H1 (cell line): ENCODE results near the gene MYOT. TPM values are rescaled to one million over a fixed set of nuclear protein-coding genes. Genes with fewer than 3 reads are reported as not detected.

Experiments used
- CTCF ChIA-PET: fragments of 300-600 bp; sonication (Branson Sonifier 250); formaldehyde crosslinking; loops from one replicate; lab custom pipeline; 2021; ENCODE audit not compliant: partially characterized antibody; lab: Charles Lee
- POLR2A ChIA-PET: fragments of 300-600 bp; sonication (Branson Sonifier 250); formaldehyde crosslinking; loops from one replicate; lab custom pipeline; 2021; ENCODE audit warnings: inconsistent platforms; ENCODE audit not compliant: partially characterized antibody; lab: Charles Lee
- DNase-seq, 2 experiments: peaks; one replicate each; pipeline versions ENCODE4 v3.0.0 to v3.0.0-alpha.2; 2010 to 2022; ENCODE audit warnings: low spot score in 2 of 2, low read depth in 1 of 2, mixed read lengths in 1 of 2
- FAIRE-seq: peaks from 2 replicates; lab custom pipeline; 2011; peaks lifted over from hg19 to GRCh38; lab: Jason Lieb, UNC
- H2AFZ ChIP-seq: 2 replicates; pipeline ENCODE4 v1.8.1; 2012; ENCODE audit warnings: low read length, inconsistent platforms
- H2AK5ac ChIP-seq: 2 replicates; pipeline ENCODE4 v1.6.1; 2013; ENCODE audit warnings: low read depth, low read length
- H2BK120ac ChIP-seq: replicated peaks from 2 replicates; pipeline ENCODE3; 2013; ENCODE audit warnings: low read depth, low read length, inconsistent platforms
- H2BK12ac ChIP-seq: 2 replicates; pipeline ENCODE4 v1.6.1; 2013; ENCODE audit warnings: low read depth, low read length
- H2BK15ac ChIP-seq: 2 replicates; pipeline ENCODE4 v1.6.1; 2013; ENCODE audit warnings: low read length
- H2BK20ac ChIP-seq: 2 replicates; pipeline ENCODE4 v1.6.1; 2013; ENCODE audit warnings: low read length
- H2BK5ac ChIP-seq: 2 replicates; pipeline ENCODE4 v1.6.1; 2013; ENCODE audit warnings: low read depth, low read length
- H3K14ac ChIP-seq: 2 replicates; pipeline ENCODE4 v1.6.1; 2013; ENCODE audit warnings: inconsistent platforms; ENCODE audit not compliant: insufficient read length
- H3K18ac ChIP-seq: 2 replicates; pipeline ENCODE4 v1.6.1; 2013; ENCODE audit warnings: low read length; ENCODE audit errors: extremely low read depth
- H3K23ac ChIP-seq: 2 replicates; pipeline ENCODE4 v1.6.1; 2013; ENCODE audit warnings: inconsistent platforms; ENCODE audit not compliant: insufficient read length
- H3K23me2 ChIP-seq: 2 replicates; pipeline ENCODE4 v1.6.1; 2013; ENCODE audit warnings: low read depth, low read length
- H3K27ac ChIP-seq: 2 replicates; pipeline ENCODE4 v1.6.1; 2011; ENCODE audit warnings: low read depth, low read length, inconsistent platforms
- H3K27me3 ChIP-seq, 4 experiments: replicated peaks in 1 of 4; 1 replicate in 1 of 4; 2 replicates in 3 of 4; pipeline versions ENCODE4 v1.6.1 to v1.8.1; 2011 to 2013; ENCODE audit warnings: low read length in 3 of 4, mild to moderate bottlenecking in 3 of 4, inconsistent platforms in 2 of 4, mixed read lengths in 2 of 4, moderate library complexity in 1 of 4; ENCODE audit not compliant: control insufficient read depth in 3 of 4, insufficient read depth in 3 of 4; ENCODE audit errors: extremely low read depth in 1 of 4
- H3K36me3 ChIP-seq, 4 experiments: 2 replicates each; pipeline versions ENCODE4 v1.6.1 to v1.8.1; 2011 to 2013; ENCODE audit warnings: mild to moderate bottlenecking in 4 of 4, low read length in 3 of 4, moderate library complexity in 2 of 4, control low read depth in 1 of 4, inconsistent platforms in 1 of 4; ENCODE audit not compliant: insufficient read depth in 4 of 4, control insufficient read depth in 2 of 4
- H3K4ac ChIP-seq: replicated peaks from 2 replicates; pipeline ENCODE3; 2013; ENCODE audit warnings: low read length, low read depth, mixed read lengths, inconsistent platforms; ENCODE audit not compliant: insufficient read length
- H3K4me1 ChIP-seq, 4 experiments: replicated peaks in 1 of 4; 1 replicate in 1 of 4; 2 replicates in 3 of 4; pipeline versions ENCODE4 v1.6.1 to v1.8.1; 2011 to 2013; ENCODE audit warnings: low read length in 3 of 4, inconsistent platforms in 2 of 4, mixed read lengths in 1 of 4; ENCODE audit not compliant: insufficient read depth in 4 of 4, control insufficient read depth in 3 of 4
- H3K4me2 ChIP-seq, 2 experiments: 2 replicates each; pipeline versions ENCODE4 v1.6.1 to v1.8.1; 2011 to 2013; ENCODE audit warnings: low read depth in 2 of 2, low read length in 2 of 2, control low read depth in 1 of 2, inconsistent platforms in 1 of 2, mild to moderate bottlenecking in 1 of 2; ENCODE audit not compliant: insufficient read depth in 1 of 2
- H3K4me3 ChIP-seq, 4 experiments: fragments of 200-600, 300-600 bp in 1 of 4; sonication (generic), shearing (Covaris generic), sonication (Bioruptor Twin) in 1 of 4; 2 replicates each; pipeline versions ENCODE4 v1.5.1 to v1.8.1; 2011 to 2016; ENCODE audit warnings: low read length in 4 of 4, low read depth in 3 of 4, control low read depth in 2 of 4, inconsistent platforms in 2 of 4, mild to moderate bottlenecking in 2 of 4, mixed read lengths in 1 of 4, moderate library complexity in 1 of 4; ENCODE audit not compliant: insufficient read depth in 2 of 4; ENCODE audit errors: extremely low read depth in 1 of 4
- H3K56ac ChIP-seq: replicated peaks from 2 replicates; pipeline ENCODE3; 2013; ENCODE audit warnings: low read depth, mild to moderate bottlenecking, mixed read lengths, low read length, inconsistent platforms; ENCODE audit not compliant: insufficient read length
- H3K79me1 ChIP-seq: 2 replicates; pipeline ENCODE4 v1.6.1; 2013; ENCODE audit warnings: low read depth, low read length, control low read depth
- H3K79me2 ChIP-seq, 2 experiments: 2 replicates each; pipeline versions ENCODE4 v1.6.1 to v1.8.1; 2012 to 2013; ENCODE audit warnings: low read length in 2 of 2, mild to moderate bottlenecking in 2 of 2, inconsistent platforms in 1 of 2; ENCODE audit not compliant: insufficient read depth in 2 of 2, control insufficient read depth in 1 of 2
- H3K9ac ChIP-seq, 4 experiments: replicated peaks in 1 of 4; 1 replicate in 1 of 4; 2 replicates in 3 of 4; pipeline versions ENCODE4 v1.6.1 to v1.8.1; 2011 to 2013; ENCODE audit warnings: low read depth in 3 of 4, low read length in 3 of 4, control low read depth in 2 of 4, mild to moderate bottlenecking in 2 of 4, moderate library complexity in 2 of 4, inconsistent platforms in 1 of 4; ENCODE audit errors: extremely low read depth in 1 of 4
- H3K9me3 ChIP-seq, 2 experiments: 2 replicates each; pipeline versions ENCODE4 v1.6.1 to v1.8.1; 2012 to 2013; ENCODE audit warnings: mild to moderate bottlenecking in 2 of 2, moderate library complexity in 2 of 2, control low read depth in 1 of 2, inconsistent platforms in 1 of 2, low read depth in 1 of 2, low read length in 1 of 2, mixed read lengths in 1 of 2; ENCODE audit not compliant: insufficient read depth in 2 of 2
- H4K20me1 ChIP-seq, 2 experiments: replicated peaks in 1 of 2; 2 replicates each; pipeline versions ENCODE3 to v1.8.1; 2011 to 2013; ENCODE audit warnings: inconsistent platforms in 2 of 2, low read length in 2 of 2, mild to moderate bottlenecking in 1 of 2; ENCODE audit not compliant: insufficient read depth in 2 of 2, control insufficient read depth in 1 of 2
- H4K5ac ChIP-seq: 2 replicates; pipeline ENCODE4 v1.6.1; 2013; ENCODE audit warnings: low read length, low read depth, mixed read lengths, inconsistent platforms; ENCODE audit not compliant: insufficient read length
- H4K8ac ChIP-seq: 2 replicates; pipeline ENCODE4 v1.8.0; 2013; ENCODE audit warnings: mild to moderate bottlenecking, moderate library complexity, low read length, inconsistent platforms; ENCODE audit not compliant: insufficient read depth; ENCODE audit errors: extremely low read depth
- H4K91ac ChIP-seq: replicated peaks from 2 replicates; pipeline ENCODE3; 2013; ENCODE audit warnings: low read length, mixed read lengths, inconsistent platforms; ENCODE audit not compliant: insufficient read length
- TCF12 ChIP-seq: IDR thresholded peaks from 2 replicates; pipeline ENCODE4 v1.6.1; 2011; ENCODE audit warnings: low read depth, mild to moderate bottlenecking, low read length
- WGBS, 2 experiments: shearing (Covaris generic) in 1 of 2; methylation state at CpG; one replicate each; pipeline versions ENCODE4 v1.1.6 to v1.1.7; 2013 to 2015; ENCODE audit warnings: low lambda C conversion rate in 2 of 2, mixed read lengths in 2 of 2, inconsistent platforms in 1 of 2, low coverage in 1 of 2, missing lambda C conversion rate in 1 of 2; ENCODE audit not compliant: insufficient replicate concordance in 2 of 2, insufficient coverage in 1 of 2, insufficient read length in 1 of 2; ENCODE audit errors: extremely low coverage in 1 of 2, missing lambda C conversion rate in 1 of 2; 5-methylcytosine and 5-hydroxymethylcytosine counted together
- polyA plus RNA-seq, 7 experiments: library from polyadenylated mRNA; depleted of rRNA in 3 of 7; stranded (reverse) in 5 of 7; unstranded in 2 of 7; fragments of >200 nt in 5 of 7; fragments of 200-250 nt in 2 of 7; gene quantifications; 1 replicate in 5 of 7; 2 replicates in 1 of 7; 4 replicates in 1 of 7; pipeline versions ENCODE4 v1.2.1 to v1.2.3, GENCODE V29; 2011 to 2013; ENCODE audit warnings: missing spikeins in 2 of 7, mixed read lengths in 2 of 7
- total RNA-seq: library from RNA; stranded (reverse); fragmentation: NEBNext Ultra II Directional; extraction: Animal tissue kit (Norgen Biotek cat#: 25700); gene quantifications from 2 replicates; pipeline ENCODE4 v1.2.1, GENCODE V29; 2021

The MYOT gene
- total and polyA plus RNA-seq, 2 of the 8 experiments (the other 6 are each of a cell fraction or from before 2014, with no cell fraction given), result not detected

GRCh38 chr5:137831526-137831925 is 36.1 kb upstream of the MYOT start:
- H3K4me3 ChIP-seq, result no peak overlapping the region
- H2AK5ac ChIP-seq, result no peak overlapping the region
- H3K18ac ChIP-seq, result no peak overlapping the region
- no peaks in the 10 kb centered on the region for H3K79me2 ChIP-seq
- H3K9me3 ChIP-seq, result no peaks in the 10 kb centered on the region
- CTCF ChIA-PET, result no interaction called here
- H4K91ac ChIP-seq, result no peak overlapping the region
- peaks cover 0 to 10% (median 6%) of the 10 kb centered on the region in 4 experiments; a peak in 3 of 7 replicates for H3K4me1 ChIP-seq
- no peak overlapping the region for H4K5ac ChIP-seq
- no peak overlapping the region for H2BK5ac ChIP-seq
- no peak for TF ChIP-seq TCF12
- H2AFZ ChIP-seq, result no peak overlapping the region
- no peak overlapping the region for H2BK15ac ChIP-seq
- H4K20me1 ChIP-seq, result no peaks in the 10 kb centered on the region
- DNase-seq, result no peak
- no peak overlapping the region for H2BK20ac ChIP-seq
- H2BK12ac ChIP-seq, result no peak overlapping the region
- no peak for FAIRE-seq
- H4K8ac ChIP-seq, result no peak overlapping the region
- POLR2A ChIA-PET, result no interaction called here
- no peaks in the 10 kb centered on the region for H3K79me1 ChIP-seq
- no peaks in the 10 kb centered on the region for H3K27me3 ChIP-seq
- no peak overlapping the region for H3K56ac ChIP-seq
- no peak overlapping the region for H3K14ac ChIP-seq
- no peak overlapping the region for H3K4me2 ChIP-seq
- H3K36me3 ChIP-seq, result no peaks in the 10 kb centered on the region
- H3K23ac ChIP-seq, result no peak overlapping the region
- H3K27ac ChIP-seq, result no peak overlapping the region
- 95% methylated on average over 3 of the region's 3 CpGs; no CpG with 5 or more reads in 1 of the 2 experiments for WGBS, 2 experiments
- no peak overlapping the region for H3K4ac ChIP-seq
- no peak overlapping the region for H3K9ac ChIP-seq
- H3K23me2 ChIP-seq, result no peaks in the 10 kb centered on the region
- H2BK120ac ChIP-seq, result no peak overlapping the region
